HG03175 (cell line): ENCODE measurements around the gene NUTF2.
"Not testable (repeated sequence)": the region's sequence is repeated elsewhere in the genome, so short reads cannot be mapped to it uniquely, and the experiment has no call there.

Experiments used
- ATAC-seq: cut with Tn5 transposase; IDR thresholded peaks from one replicate; pipeline ENCODE4 v1.9.1; 2021; ENCODE audit warnings: mild to moderate bottlenecking, moderate library complexity; ENCODE audit not compliant: unreplicated experiment

NUTF2 gene

DNA sequence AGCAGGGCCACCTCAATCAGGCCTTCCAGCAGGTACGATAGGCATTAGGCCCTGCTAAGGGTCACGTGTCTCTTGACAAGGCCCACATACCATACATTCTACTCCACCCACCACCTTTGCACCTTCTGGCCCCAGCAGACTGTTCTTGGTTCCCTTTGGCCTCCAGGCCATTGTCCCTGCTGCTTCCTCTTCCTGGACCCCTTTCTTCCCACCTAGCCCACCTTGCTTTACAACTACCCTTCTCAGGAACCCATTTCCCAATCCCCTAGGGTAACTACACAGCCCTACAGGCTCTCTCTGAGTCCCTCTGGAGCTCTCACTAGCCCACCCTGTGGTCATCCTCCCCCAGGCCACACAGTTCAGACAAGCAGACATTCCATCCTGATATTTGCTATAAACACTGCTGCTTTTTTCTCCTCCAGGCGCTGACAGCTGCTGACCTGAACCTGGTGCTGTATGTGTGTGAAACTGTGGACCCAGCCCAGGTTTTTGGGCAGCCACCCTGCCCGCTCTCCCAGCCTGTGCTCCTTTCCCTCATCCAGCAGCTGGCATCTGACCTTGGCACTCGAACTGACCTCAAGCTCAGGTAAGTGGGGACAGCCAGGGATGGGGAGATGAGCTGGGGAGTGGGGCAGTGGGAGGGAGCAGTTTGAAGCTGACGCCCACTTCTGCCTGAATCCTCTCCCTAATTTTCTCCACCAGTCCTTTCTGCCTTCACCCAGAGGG, 36.6 kb downstream of the NUTF2 start:
- ATAC-seq = no peak

GRCh38 chr16:67883872-67884261, 37.1 kb downstream of the NUTF2 start:
- ATAC-seq = no peak

DNA sequence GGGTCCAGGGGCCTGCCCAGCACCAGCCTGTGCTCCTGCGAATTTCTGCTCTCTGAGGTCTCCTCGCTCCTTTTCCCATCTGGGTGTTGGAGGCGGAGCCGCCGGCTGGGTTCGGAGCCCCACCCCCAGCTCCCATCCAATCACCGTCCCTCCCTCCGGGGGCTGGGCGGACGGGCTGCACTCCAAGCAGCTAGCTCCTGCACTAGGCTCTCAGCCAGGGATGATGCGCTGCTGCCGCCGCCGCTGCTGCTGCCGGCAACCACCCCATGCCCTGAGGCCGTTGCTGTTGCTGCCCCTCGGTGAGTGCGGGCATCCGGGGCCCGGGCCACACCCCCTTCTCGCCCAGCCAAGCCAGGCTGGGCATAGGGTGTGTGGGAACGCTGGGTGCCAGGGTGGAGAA, 38.0 kb downstream of the NUTF2 start, which contains the start of gene NRN1L:
NRN1L (plus strand) TSS at position 202 of the 400 bp plus-strand sequence; CDS start at position 221, 19 bp downstream.
- ATAC-seq = no peak

- ATAC-seq = no peak
Observed at GRCh38 chr16:67885545-67885944, 38.8 kb downstream of the NUTF2 start.

DNA sequence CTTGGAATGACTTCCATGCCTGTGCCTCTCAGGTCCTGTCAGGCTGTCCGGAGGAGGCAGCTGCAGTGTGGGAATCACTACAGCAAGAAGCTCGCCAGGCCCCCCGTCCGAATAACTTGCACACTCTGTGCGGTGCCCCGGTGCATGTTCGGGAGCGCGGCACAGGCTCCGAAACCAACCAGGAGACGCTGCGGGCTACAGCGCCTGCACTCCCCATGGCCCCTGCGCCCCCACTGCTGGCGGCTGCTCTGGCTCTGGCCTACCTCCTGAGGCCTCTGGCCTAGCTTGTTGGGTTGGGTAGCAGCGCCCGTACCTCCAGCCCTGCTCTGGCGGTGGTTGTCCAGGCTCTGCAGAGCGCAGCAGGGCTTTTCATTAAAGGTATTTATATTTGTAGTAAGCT, 39.2 kb downstream of the NUTF2 start:
- ATAC-seq = no peak

- ATAC-seq = no peak
Observed at GRCh38 chr16:67886387-67886786, 39.7 kb downstream of the NUTF2 start.

DNA sequence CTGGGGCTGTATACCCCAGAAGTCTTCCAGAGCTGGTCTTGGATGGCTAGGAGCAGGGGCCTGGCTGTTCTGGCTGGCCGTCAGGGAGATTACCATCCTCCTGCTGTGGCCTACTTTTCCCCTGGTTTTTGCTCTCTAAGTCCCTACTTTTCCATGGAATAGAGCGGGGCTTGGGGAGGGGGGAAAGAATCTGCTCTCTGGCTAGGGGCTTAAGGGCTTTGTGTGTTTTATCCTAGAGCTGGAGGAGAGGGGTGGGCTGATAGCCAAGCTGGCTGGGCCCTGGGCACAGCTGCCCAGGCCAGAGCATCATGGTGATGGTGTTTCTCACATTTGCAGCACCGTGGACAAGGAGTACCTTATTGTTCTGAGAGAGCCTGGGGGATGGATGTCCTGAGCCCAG, 41.6 kb downstream of the NUTF2 start:
- ATAC-seq = no peak

DNA sequence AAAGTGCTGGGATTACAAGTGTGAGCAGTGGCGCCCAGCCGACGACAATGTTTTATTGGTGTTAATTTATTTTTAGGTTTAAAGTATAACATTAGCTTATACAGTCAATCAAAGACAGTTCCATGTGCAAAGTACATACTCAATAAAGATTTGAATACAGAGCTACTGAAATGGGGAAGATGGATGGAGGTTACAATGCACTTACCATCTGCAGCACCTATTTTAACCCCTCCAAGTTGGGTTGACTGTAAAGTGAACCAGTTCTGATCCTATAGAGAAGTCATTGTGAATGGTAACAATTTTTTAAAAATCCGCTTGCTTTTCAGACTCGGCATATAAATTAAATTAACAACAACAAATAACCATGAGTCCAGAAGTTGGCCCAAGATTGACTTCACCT, 45.6 kb downstream of the NUTF2 start:
- ATAC-seq = no peak

DNA sequence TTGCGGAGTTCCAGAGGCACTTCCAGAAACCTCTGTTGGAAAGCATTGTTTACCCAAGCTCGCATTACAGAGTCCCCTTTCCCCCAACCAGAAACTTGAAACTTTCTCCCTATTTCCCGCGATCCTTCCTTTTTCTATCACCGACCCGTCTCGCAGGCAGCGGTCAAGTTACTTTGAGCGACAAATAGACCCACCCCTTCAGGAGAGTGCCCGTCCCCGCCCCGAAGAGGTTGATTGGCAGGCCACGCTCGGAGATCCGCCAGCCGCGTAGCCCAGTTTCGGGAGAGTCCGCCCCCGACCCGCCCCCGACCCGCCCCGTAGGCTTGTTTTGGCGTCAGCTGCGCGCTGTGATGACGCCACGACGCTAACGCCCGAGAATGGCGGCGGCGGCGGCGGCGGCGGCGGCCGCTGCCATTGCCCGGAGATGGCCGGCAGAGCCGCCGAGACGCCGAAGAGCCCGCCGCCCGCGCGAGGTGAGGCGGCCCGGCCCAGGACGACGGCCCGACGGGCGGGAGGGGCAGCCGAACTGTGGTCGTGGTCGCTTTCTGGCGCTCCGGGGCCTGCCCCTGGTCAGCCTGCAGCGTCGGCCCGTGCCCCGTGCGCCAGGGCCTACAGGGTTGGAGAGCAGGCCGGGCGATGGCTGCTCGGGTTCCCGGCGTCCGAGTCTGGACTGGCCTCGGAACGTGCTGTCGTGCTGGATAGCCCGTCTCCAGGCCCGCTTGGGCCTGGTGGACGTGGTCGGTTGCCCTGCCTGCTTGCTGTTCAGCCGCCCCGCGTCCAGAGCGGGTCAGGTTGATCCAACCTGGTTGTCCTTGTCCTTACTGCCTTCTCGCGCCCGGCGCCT, 46.4 kb downstream of the NUTF2 start, which contains the start of gene PSKH1:
PSKH1 (plus strand) TSS at position 356 of the 844 bp plus-strand sequence. CDS start 15,496 bp downstream, outside the sequence.
- peak; percentile 95 for ATAC-seq

GRCh38 chr16:67893743-67894399, 47.1 kb downstream of the NUTF2 start:
- ATAC-seq = no peak

- ATAC-seq = no peak
Observed at GRCh38 chr16:67897231-67897630, 50.5 kb downstream of the NUTF2 start.

GRCh38 chr16:67901734-67902133, 55.0 kb downstream of the NUTF2 start:
- ATAC-seq = no peak

DNA sequence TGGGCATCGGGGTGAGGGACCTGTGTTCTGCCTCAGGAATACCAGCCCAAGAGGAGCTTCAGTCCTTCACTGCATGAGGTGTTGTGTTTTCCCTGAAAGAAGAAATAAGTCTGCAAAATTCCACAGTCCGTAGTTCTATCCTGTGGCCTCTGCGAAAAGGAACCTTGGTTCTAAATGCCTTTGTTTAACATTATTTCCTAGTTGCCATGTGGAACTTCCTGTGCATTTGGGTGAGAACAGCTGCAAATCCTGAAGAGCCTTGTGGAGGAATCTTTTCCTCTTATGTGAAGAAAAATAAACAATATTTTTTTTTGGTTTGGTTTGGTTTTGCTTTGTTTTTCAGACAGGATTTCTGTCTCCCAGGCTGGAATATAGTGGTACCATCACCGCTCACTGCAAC, 56.1 kb downstream of the NUTF2 start:
- ATAC-seq = no peak

- ATAC-seq = no peak
Observed at GRCh38 chr16:67907397-67908180, 60.9 kb downstream of the NUTF2 start.

DNA sequence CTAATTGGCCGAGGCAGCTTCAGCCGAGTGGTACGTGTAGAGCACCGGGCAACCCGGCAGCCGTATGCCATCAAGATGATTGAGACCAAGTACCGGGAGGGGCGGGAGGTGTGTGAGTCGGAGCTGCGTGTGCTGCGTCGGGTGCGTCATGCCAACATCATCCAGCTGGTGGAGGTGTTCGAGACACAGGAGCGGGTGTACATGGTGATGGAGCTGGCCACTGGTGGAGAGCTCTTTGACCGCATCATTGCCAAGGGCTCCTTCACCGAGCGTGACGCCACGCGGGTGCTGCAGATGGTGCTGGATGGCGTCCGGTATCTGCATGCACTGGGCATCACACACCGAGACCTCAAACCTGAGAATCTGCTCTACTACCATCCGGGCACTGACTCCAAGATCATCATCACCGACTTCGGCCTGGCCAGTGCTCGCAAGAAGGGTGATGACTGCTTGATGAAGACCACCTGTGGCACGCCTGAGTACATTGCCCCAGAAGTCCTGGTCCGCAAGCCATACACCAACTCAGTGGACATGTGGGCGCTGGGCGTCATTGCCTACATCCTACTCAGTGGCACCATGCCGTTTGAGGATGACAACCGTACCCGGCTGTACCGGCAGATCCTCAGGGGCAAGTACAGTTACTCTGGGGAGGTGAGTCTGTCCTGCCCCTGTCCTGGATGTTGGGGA, 62.5 kb downstream of the NUTF2 start:
- no peak for ATAC-seq

- ATAC-seq = no peak
Observed at GRCh38 chr16:67910158-67910557, 63.4 kb downstream of the NUTF2 start.

DNA sequence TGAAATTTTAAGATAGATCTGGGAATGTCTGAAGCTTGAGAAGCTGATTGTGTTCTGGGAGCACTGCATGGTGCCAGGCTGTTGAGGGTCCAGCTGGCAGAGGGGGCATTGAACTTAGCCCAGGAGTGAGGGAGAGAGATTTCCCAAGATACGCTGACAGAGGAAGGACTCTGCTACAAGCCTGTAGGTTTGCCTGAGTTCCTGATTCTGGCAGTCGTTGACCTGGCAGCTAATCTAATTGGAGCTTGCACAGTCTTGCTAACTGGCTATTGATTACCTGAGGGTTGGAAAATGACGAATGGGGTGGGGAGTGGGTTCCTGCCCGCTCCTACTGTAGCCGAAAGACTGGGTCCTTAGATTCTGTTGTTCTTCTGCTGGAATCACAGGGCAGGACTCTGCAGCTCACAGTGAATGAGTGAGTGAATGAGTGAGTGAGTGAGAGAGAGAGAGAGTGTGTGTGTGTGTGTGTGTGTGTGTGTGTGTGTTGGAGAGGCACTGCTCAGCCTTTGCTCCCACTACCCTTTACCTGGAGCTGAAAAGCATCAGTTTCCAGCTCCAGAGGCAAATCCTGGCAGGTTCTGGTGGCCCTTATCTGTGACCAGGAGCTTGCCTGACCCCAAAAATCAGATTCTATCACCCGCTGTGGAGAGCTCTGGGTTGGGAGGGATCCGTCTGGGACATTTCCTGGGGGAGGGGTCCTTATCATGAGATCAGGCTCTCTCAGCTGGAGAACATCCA, 68.2 kb downstream of the NUTF2 start:
- no peak for ATAC-seq

DNA sequence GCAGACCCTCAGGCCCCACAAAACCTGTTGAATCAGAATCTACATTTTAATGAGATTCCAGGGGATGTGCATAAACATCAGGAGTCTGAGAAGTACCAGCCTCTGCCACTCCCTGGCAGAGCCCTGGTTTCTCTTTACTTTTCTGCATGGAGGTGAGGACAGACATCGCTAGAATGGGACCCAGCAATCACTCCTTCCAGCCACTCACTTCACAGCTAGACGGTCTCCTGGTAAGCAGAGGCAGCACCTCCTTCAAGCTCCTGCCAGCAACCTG, 68.7 kb downstream of the NUTF2 start:
- ATAC-seq = not testable (repeated sequence)

DNA sequence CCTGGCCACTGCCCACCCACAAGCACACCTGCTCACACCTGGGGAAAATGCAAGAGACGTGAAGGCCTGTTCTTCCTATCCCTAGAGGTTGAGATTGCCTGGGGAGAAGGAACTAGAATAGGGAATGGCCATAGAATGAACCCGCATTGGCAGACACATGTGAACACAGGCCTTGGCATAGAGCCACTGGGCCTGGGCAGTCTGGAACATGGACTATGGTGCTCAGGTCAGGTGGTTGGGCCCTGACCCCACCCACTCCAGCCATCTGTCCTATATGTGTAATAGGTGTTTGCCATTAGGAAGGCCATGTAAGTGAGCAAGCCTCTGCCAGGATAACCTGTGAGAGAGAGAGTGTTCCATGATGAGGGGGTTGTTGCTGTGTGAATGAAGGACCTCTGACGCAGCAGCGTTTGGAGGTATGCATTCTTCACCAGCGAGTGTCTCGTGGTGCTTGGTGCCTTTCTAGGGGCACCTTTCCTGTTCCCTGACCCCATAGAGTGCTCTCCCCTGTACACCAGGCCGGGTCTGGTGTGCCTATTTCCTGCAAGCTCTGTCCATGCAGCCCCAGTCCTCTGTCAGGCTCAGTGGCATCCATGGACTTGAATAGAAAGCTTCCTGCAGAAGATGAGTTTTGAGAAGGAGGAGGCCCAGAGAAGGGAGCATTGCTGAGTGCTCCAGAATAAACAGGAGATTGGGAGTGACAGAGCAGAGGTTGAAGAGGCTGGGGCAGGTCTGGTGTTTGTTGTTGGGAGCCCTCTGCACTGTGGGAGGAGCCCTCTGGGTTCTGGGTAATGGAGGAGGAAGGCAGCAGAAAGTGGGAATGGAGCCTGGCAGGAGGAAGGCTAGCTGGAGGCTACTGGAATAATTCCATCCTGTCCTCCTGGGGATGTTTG, 69.3 kb downstream of the NUTF2 start:
- ATAC-seq = no peak
